Bronchial epithelial cell (primary cell): ENCODE results near the gene MAP4K4. TPM values are rescaled to one million over a fixed set of nuclear protein-coding genes. Genes with fewer than 3 reads are reported as not detected.
"Not testable (repeated sequence)": the region's sequence is repeated elsewhere in the genome, so short reads cannot be mapped to it uniquely, and the experiment has no call there.

Experiments used
- DNase-seq: peaks from one replicate; pipeline ENCODE4 v3.0.0-alpha.2; 2010; ENCODE audit warnings: low read depth
- FAIRE-seq: peaks from 2 replicates; lab custom pipeline; 2011; peaks lifted over from hg19 to GRCh38; lab: Jason Lieb, UNC
- H3K27me3 ChIP-seq: 2 replicates; pipeline ENCODE4 v1.5.1; 2011; ENCODE audit warnings: low read length; ENCODE audit not compliant: control insufficient read depth, insufficient read depth
- H3K36me3 ChIP-seq: 2 replicates; pipeline ENCODE4 v1.5.1; 2011; ENCODE audit warnings: low read length; ENCODE audit not compliant: control insufficient read depth, insufficient read depth
- H3K4me3 ChIP-seq: 2 replicates; pipeline ENCODE4 v1.5.1; 2011; ENCODE audit warnings: mild to moderate bottlenecking, low read depth, low read length, control low read depth
- CTCF ChIP-seq: IDR thresholded peaks from 2 replicates; pipeline ENCODE4 v1.5.1; 2011; ENCODE audit warnings: mild to moderate bottlenecking, moderate library complexity, low read length, control low read depth, inconsistent platforms; ENCODE audit not compliant: insufficient read depth, severe bottlenecking
- total RNA-seq: library from RNA; depleted of rRNA; stranded (reverse); fragments of >200 nt; gene quantifications from 2 replicates; pipeline ENCODE4 v1.2.1, GENCODE V29; 2014

MAP4K4 gene
- total RNA-seq, 1 donor from 2014 or later: 81.1 TPM

GRCh38 chr2:101930019-101930418, 232.5 kb downstream of the MAP4K4 start:
- FAIRE-seq (no peak), DNase-seq (no peak)
- Histone ChIP-seq H3K27me3 (no peaks in the 10 kb centered on the region), H3K4me3 (no peak overlapping the region), H3K36me3 (no peaks in the 10 kb centered on the region)
- TF ChIP-seq CTCF: no peak

- Histone ChIP-seq H3K36me3 (no peaks in the 10 kb centered on the region), H3K27me3 (no peaks in the 10 kb centered on the region), H3K4me3 (no peak overlapping the region)
- no peak for TF ChIP-seq CTCF
- FAIRE-seq: no peak
- DNase-seq: no peak
These were observed 233.3 kb downstream of the MAP4K4 start for GRCh38 chr2:101930847-101931246.

GRCh38 chr2:101931402-101931801, 233.9 kb downstream of the MAP4K4 start:
- Histone ChIP-seq H3K27me3 (no peaks in the 10 kb centered on the region), H3K4me3 (no peak overlapping the region), H3K36me3 (no peaks in the 10 kb centered on the region)
- FAIRE-seq: no peak
- TF ChIP-seq CTCF: no peak
- no peak for DNase-seq

- not testable (repeated sequence) for FAIRE-seq, H3K36me3 ChIP-seq, H3K27me3 ChIP-seq, H3K4me3 ChIP-seq, DNase-seq
These were observed 238.3 kb downstream of the MAP4K4 start for GRCh38 chr2:101935764-101936163.

GRCh38 chr2:101942851-101943250, 245.3 kb downstream of the MAP4K4 start:
- DNase-seq: no peak
- H3K27me3 ChIP-seq: no peaks in the 10 kb centered on the region
- TF ChIP-seq CTCF: no peak
- H3K4me3 ChIP-seq: no peak overlapping the region
- no peak for FAIRE-seq
- H3K36me3 ChIP-seq: no peaks in the 10 kb centered on the region

Other genes with a start within 250 kb of the MAP4K4 start
- gene RFX8, start 222.6 kb upstream of the MAP4K4 start, total RNA-seq: not detected in 2 replicates